ENCODE measurements around the gene DEPDC7. TPM values are rescaled to one million over a fixed set of nuclear protein-coding genes. Genes with fewer than 3 reads are reported as not detected.

Gene DEPDC7
- total and polyA plus RNA-seq, 2 of the 13 experiments (the other 11 are each of a cell fraction or from before 2014, with no cell fraction given): 17.3 to 33.3 TPM

GRCh38 chr11:33063326-33063881 is 47.7 kb downstream of the DEPDC7 start:
- peaks cover 22% of the 10 kb centered on the region for H3K4me1 ChIP-seq (ENCODE audit: insufficient read depth, low read length)
- ChIA-PET CTCF (ENCODE audit: low intra/inter-chr PET ratio, low total read pairs) (interaction anchor here (4.5 kb wide), 1 partner anchor 102 kb away, joined by 52 read pairs; no protein-coding TSS in a partner anchor), POLR2A (no interaction called here)
- H3K9me3 ChIP-seq (ENCODE audit: low read length): no peaks in the 10 kb centered on the region
- DNase-seq (ENCODE audit: low spot score): no peak
- no peak for ATAC-seq
- H4K20me1 ChIP-seq (ENCODE audit: insufficient read depth, low read length): no peaks in the 10 kb centered on the region
- in situ Hi-C loops (cut with HindIII; ENCODE audit: extremely low pct_ligation_motif_present, low pct_unique_long_range_greater_than_20kb) (loop anchor here (5.0 kb wide), 1 partner anchor 101 kb away; no protein-coding TSS in a partner anchor), intact Hi-C loops (cut with micrococcal nuclease; ENCODE audit: unreplicated experiment) (loop anchor here (5.0 kb wide), 1 partner anchor 61 kb away; no protein-coding TSS in a partner anchor)
- BruUV-seq (replicated peaks): no TSS peak
- no peak overlapping the region for H3K9ac ChIP-seq (ENCODE audit: insufficient read depth, low read depth, low read length)
- H3K4me3 ChIP-seq (replicated peaks in 1 of 3; ENCODE audit: insufficient read depth in 1 of 3, low read depth in 2 of 3, low read length in 3 of 3): no peak overlapping the region
- no peak for FAIRE-seq
- WGBS (ENCODE audit: low lambda C conversion rate): 94% methylated on average over 3 of the region's 3 CpGs
- peaks cover 6 to 12% of the 10 kb centered on the region in 2 experiments for H3K36me3 ChIP-seq (replicated peaks in 1 of 2; ENCODE audit: control insufficient read depth in 1 of 2, insufficient read depth in 2 of 2, low read length in 2 of 2)
- H2AFZ ChIP-seq (ENCODE audit: low read length): no peak overlapping the region
- TF ChIP-seq DZIP1 (CRISPR knock-in tag; IDR thresholded peaks at IDR 0.05): no peak
- no peak for TF ChIP-seq FOXA1 (IDR thresholded peaks at IDR 0.05)
- TF ChIP-seq FOXA1 (CRISPR knock-in tag; IDR thresholded peaks at IDR 0.05): no peak
- TF ChIP-seq HOXA7 (CRISPR knock-in tag; IDR thresholded peaks at IDR 0.05): no peak
- no peak for TF ChIP-seq NFKB2 (CRISPR knock-in tag; IDR thresholded peaks at IDR 0.05; ENCODE audit: borderline replicate concordance)
- no peak for TF ChIP-seq SKI (IDR thresholded peaks at IDR 0.05; ENCODE audit: partially characterized antibody)
- TF ChIP-seq ZNF777 (CRISPR knock-in tag; IDR thresholded peaks at IDR 0.05): no peak
- TF ChIP-seq ZNF644 (CRISPR knock-in tag; IDR thresholded peaks at IDR 0.05; ENCODE audit: low read depth): no peak
- no peak for TF ChIP-seq ZNF30 (CRISPR knock-in tag; IDR thresholded peaks at IDR 0.05)
- TF ChIP-seq AKNA (CRISPR knock-in tag; IDR thresholded peaks at IDR 0.05; ENCODE audit: borderline replicate concordance): no peak
- no peak for TF ChIP-seq FOXK2 (IDR thresholded peaks at IDR 0.05)
- H3K4me2 ChIP-seq (ENCODE audit: low read depth, low read length): no peak overlapping the region
- H3K79me2 ChIP-seq (ENCODE audit: insufficient read depth, low read length): no peaks in the 10 kb centered on the region
- H3K27me3 ChIP-seq (ENCODE audit: control insufficient read depth in 1 of 2, insufficient read depth in 2 of 2, low read length in 2 of 2): no peaks in the 10 kb centered on the region
- H3K27ac ChIP-seq (ENCODE audit: extremely low read length, insufficient read depth, low read length): no peak overlapping the region
